Stimulated activated CD8-positive, alpha-beta memory T cell treated with anti-CD3 and anti-CD28 coated beads, Interleukin-2, amount 100 ng/mL, for 1 hour (primary cell): ENCODE measurements around the gene ADAMTS2.

Source experiments
- DNase-seq, 2 donors: peaks; one replicate each; pipeline ENCODE4 v3.0.0-alpha.2; 2020; ENCODE audit warnings: low read depth in 2 of 2

ADAMTS2 gene

GRCh38 chr5:179254638-179255271 is 90.5 kb downstream of the ADAMTS2 start:
- no peak for DNase-seq

- DNase-seq = no peak
Measured at GRCh38 chr5:179253730-179254129, 91.5 kb downstream of the ADAMTS2 start.

- DNase-seq = no peak
Measured at GRCh38 chr5:179251276-179251969, 93.8 kb downstream of the ADAMTS2 start.

GRCh38 chr5:179250561-179251225 is 94.6 kb downstream of the ADAMTS2 start:
- DNase-seq = no peak

- no peak for DNase-seq
Measured at GRCh38 chr5:179246227-179246626, 99.0 kb downstream of the ADAMTS2 start.

- DNase-seq = no peak
Measured at GRCh38 chr5:179245031-179245430, 100.2 kb downstream of the ADAMTS2 start.

GRCh38 chr5:179244044-179244443 is 101.2 kb downstream of the ADAMTS2 start:
- DNase-seq = no peak

GRCh38 chr5:179243333-179243732 is 101.9 kb downstream of the ADAMTS2 start:
- DNase-seq = no peak

GRCh38 chr5:179242676-179243075 is 102.6 kb downstream of the ADAMTS2 start:
- DNase-seq = no peak

GRCh38 chr5:179241764-179242370 is 103.4 kb downstream of the ADAMTS2 start:
- DNase-seq = no peak

- no peak for DNase-seq
Measured at GRCh38 chr5:179241175-179241574, 104.1 kb downstream of the ADAMTS2 start.

GRCh38 chr5:179240561-179240960 is 104.7 kb downstream of the ADAMTS2 start:
- no peak for DNase-seq

- DNase-seq = no peak
Measured at GRCh38 chr5:179239256-179240135, 105.8 kb downstream of the ADAMTS2 start.

GRCh38 chr5:179238628-179238970 is 106.7 kb downstream of the ADAMTS2 start:
- DNase-seq = no peak

GRCh38 chr5:179237770-179238627 is 107.3 kb downstream of the ADAMTS2 start:
- DNase-seq = no peak

- no peak for DNase-seq
Measured at GRCh38 chr5:179235416-179236400, 109.6 kb downstream of the ADAMTS2 start.

- no peak for DNase-seq
Measured at GRCh38 chr5:179234563-179235135, 110.6 kb downstream of the ADAMTS2 start.

- no peak for DNase-seq
Measured at GRCh38 chr5:179233909-179234562, 111.2 kb downstream of the ADAMTS2 start.
